Activated CD4-positive, CD25-positive, alpha-beta regulatory T cell treated with anti-CD3 and anti-CD28 coated beads, Interleukin-2, amount 50 U/mL, for 72 hours (primary cell): Measurements from ENCODE around the gene NTSR1.

Source experiments
- DNase-seq: peaks from one replicate; pipeline ENCODE4 v3.0.0; 2021

Gene NTSR1

GRCh38 chr20:62695448-62696414 lies 12.9 kb upstream of the NTSR1 start:
- DNase-seq, result no peak

- DNase-seq, result no peak
These were observed 12.1 kb upstream of the NTSR1 start for GRCh38 chr20:62696434-62696957.

GRCh38 chr20:62696989-62697388 lies 11.6 kb upstream of the NTSR1 start:
- DNase-seq, result no peak

GRCh38 chr20:62697468-62697912 lies 11.1 kb upstream of the NTSR1 start:
- no peak for DNase-seq

GRCh38 chr20:62698231-62698630 lies 10.4 kb upstream of the NTSR1 start:
- no peak for DNase-seq

GRCh38 chr20:62699296-62699695 lies 9.3 kb upstream of the NTSR1 start:
- DNase-seq, result no peak

- no peak for DNase-seq
These were observed 8.9 kb upstream of the NTSR1 start for GRCh38 chr20:62699741-62700140.

- DNase-seq, result no peak
These were observed 8.2 kb upstream of the NTSR1 start for GRCh38 chr20:62700261-62700930.

- no peak for DNase-seq
These were observed 7.2 kb upstream of the NTSR1 start for GRCh38 chr20:62701161-62702012.

GRCh38 chr20:62702013-62702300 lies 6.7 kb upstream of the NTSR1 start:
- no peak for DNase-seq

- no peak for DNase-seq
These were observed 5.5 kb upstream of the NTSR1 start for GRCh38 chr20:62702895-62703852.

GRCh38 chr20:62703853-62704228 lies 4.8 kb upstream of the NTSR1 start:
- DNase-seq, result no peak

GRCh38 chr20:62704341-62704948 lies 4.2 kb upstream of the NTSR1 start:
- no peak for DNase-seq

- no peak for DNase-seq
These were observed 3.0 kb upstream of the NTSR1 start for GRCh38 chr20:62705627-62706026.

- no peak for DNase-seq
These were observed 2.3 kb upstream of the NTSR1 start for GRCh38 chr20:62706344-62706743.

GRCh38 chr20:62706857-62707256 lies 1.8 kb upstream of the NTSR1 start:
- no peak for DNase-seq

- DNase-seq, result no peak
These were observed 1.2 kb upstream of the NTSR1 start for GRCh38 chr20:62707276-62707920.

GRCh38 chr20:62707921-62708521 lies 615 bp upstream of the NTSR1 start:
- no peak for DNase-seq

GRCh38 chr20:62709537-62709905 lies 885 bp downstream of the NTSR1 start:
- no peak for DNase-seq

GRCh38 chr20:62710221-62710885 lies 1.7 kb downstream of the NTSR1 start:
- no peak for DNase-seq
